Endothelial cell of umbilical vein (primary cell): ENCODE data around the gene PCYOX1L. TPM values are rescaled to one million over a fixed set of nuclear protein-coding genes. Genes with fewer than 3 reads are reported as not detected.
A peak's percentile ranks its signal among the peaks of the same experiment; 100 is the strongest.

ENCODE experiments used
- BruUV-seq: library from RNA; stranded (reverse); fragments of 400-500 nt; replicated peaks from 2 replicates; lab custom pipeline; 2021; lab: Mats Ljungman, UMichigan
- CTCF ChIA-PET: fragments of 300-600, 350-600 bp; sonication (Branson Sonifier 250); formaldehyde crosslinking; loops from one replicate; lab custom pipeline; 2021; ENCODE audit warnings: antibody characterized with exemption, inconsistent platforms; lab: Charles Lee
- POLR2A ChIA-PET: fragments of 300-600, 350-600 bp; sonication (Branson Sonifier 250); formaldehyde crosslinking; loops from one replicate; lab custom pipeline; 2021; ENCODE audit warnings: antibody characterized with exemption, inconsistent platforms; lab: Charles Lee
- DNase-seq: peaks from one replicate; pipeline ENCODE4 v3.0.0-alpha.2; 2011; ENCODE audit warnings: low read depth, low spot score
- FAIRE-seq: peaks from 2 replicates; lab custom pipeline; 2011; peaks lifted over from hg19 to GRCh38; lab: Jason Lieb, UNC
- H2AFZ ChIP-seq: 2 replicates; pipeline ENCODE4 v1.6.0; 2012; ENCODE audit warnings: low read depth, low read length, control low read depth, inconsistent platforms
- H3K27ac ChIP-seq: 2 replicates; pipeline ENCODE4 v1.5.1; 2011; ENCODE audit warnings: low read depth, mild to moderate bottlenecking, control low read depth, low read length, moderate library complexity; ENCODE audit not compliant: insufficient read depth
- H3K27me3 ChIP-seq, 2 experiments: 2 replicates each; pipeline versions ENCODE4 v1.6.0 to v1.6.1; 2011; ENCODE audit warnings: low read length in 2 of 2, mixed read lengths in 1 of 2; ENCODE audit not compliant: control insufficient read depth in 2 of 2, insufficient read depth in 2 of 2
- H3K36me3 ChIP-seq, 2 experiments: 2 replicates in 1 of 2; 3 replicates in 1 of 2; pipeline ENCODE4 v1.5.1; 2011; ENCODE audit warnings: low read length in 2 of 2, mild to moderate bottlenecking in 1 of 2, moderate library complexity in 1 of 2; ENCODE audit not compliant: control insufficient read depth in 2 of 2, insufficient read depth in 2 of 2; ENCODE audit errors: extremely low read depth in 1 of 2
- H3K4me1 ChIP-seq: 3 replicates; pipeline ENCODE4 v1.5.1; 2011; ENCODE audit warnings: mild to moderate bottlenecking, low read length; ENCODE audit not compliant: control insufficient read depth, insufficient read depth; ENCODE audit errors: extremely low read depth
- H3K4me2 ChIP-seq: 2 replicates; pipeline ENCODE4 v1.6.1; 2011; ENCODE audit warnings: low read length, control low read depth, mixed read lengths; ENCODE audit not compliant: insufficient read depth
- H3K4me3 ChIP-seq, 3 experiments: fragments of 200-600 bp in 1 of 3; sonication (generic), shearing (Covaris generic) in 1 of 3; replicated peaks in 1 of 3; 2 replicates each; pipeline ENCODE4 v1.5.1; 2011 to 2016; ENCODE audit warnings: control low read depth in 3 of 3, low read length in 3 of 3, mild to moderate bottlenecking in 2 of 3, inconsistent platforms in 1 of 3, low read depth in 1 of 3, moderate library complexity in 1 of 3; ENCODE audit not compliant: insufficient read depth in 1 of 3
- H3K79me2 ChIP-seq: 2 replicates; pipeline ENCODE4 v1.6.0; 2012; ENCODE audit warnings: low read length, inconsistent platforms; ENCODE audit not compliant: control insufficient read depth, insufficient read depth
- H3K9ac ChIP-seq: replicated peaks from 2 replicates; pipeline ENCODE3; 2011; ENCODE audit warnings: low read length, control low read depth; ENCODE audit not compliant: insufficient read depth; ENCODE audit errors: extremely low read depth
- H3K9me1 ChIP-seq: replicated peaks from 3 replicates; pipeline ENCODE4 v1.6.0; 2011; ENCODE audit warnings: mild to moderate bottlenecking, low read length; ENCODE audit not compliant: control insufficient read depth, insufficient read depth; ENCODE audit errors: extremely low read depth
- H3K9me3 ChIP-seq: replicated peaks from 2 replicates; pipeline ENCODE4 v1.5.1; 2012; ENCODE audit warnings: low read length, inconsistent platforms; ENCODE audit not compliant: control insufficient read depth, insufficient read depth
- H4K20me1 ChIP-seq: replicated peaks from 2 replicates; pipeline ENCODE3; 2011; ENCODE audit warnings: mild to moderate bottlenecking, low read length; ENCODE audit not compliant: control insufficient read depth, insufficient read depth; ENCODE audit errors: extremely low read depth
- CTCF ChIP-seq, 2 donors: IDR thresholded peaks; 1 replicate in 1 of 2; 2 replicates in 1 of 2; pipeline ENCODE4 v1.5.1; 2011; ENCODE audit warnings: low read length in 2 of 2, mild to moderate bottlenecking in 2 of 2, moderate library complexity in 2 of 2, control low read depth in 1 of 2, inconsistent platforms in 1 of 2, low read depth in 1 of 2; ENCODE audit not compliant: insufficient read depth in 1 of 2; ENCODE audit errors: extremely low read depth in 1 of 2
- EZH2 ChIP-seq: IDR thresholded peaks from 2 replicates; pipeline ENCODE4 v1.6.1; 2012; ENCODE audit warnings: borderline replicate concordance, low read depth, mild to moderate bottlenecking, moderate library complexity, low read length, inconsistent platforms; ENCODE audit not compliant: severe bottlenecking
- FOS ChIP-seq: IDR thresholded peaks from 2 replicates; pipeline ENCODE4 v1.6.1; 2011; ENCODE audit warnings: mild to moderate bottlenecking, low read length, moderate library complexity, borderline replicate concordance; ENCODE audit not compliant: insufficient read depth
- GATA2 ChIP-seq: IDR thresholded peaks from 2 replicates; pipeline ENCODE4 v1.7.0; 2011; ENCODE audit warnings: low read depth, mild to moderate bottlenecking, moderate library complexity, mixed read lengths, low read length; ENCODE audit not compliant: insufficient read length, insufficient read depth
- JUN ChIP-seq: IDR thresholded peaks from 2 replicates; pipeline ENCODE4 v1.6.1; 2011; ENCODE audit warnings: borderline replicate concordance, low read depth; ENCODE audit not compliant: insufficient read length, insufficient read depth
- MYC ChIP-seq: IDR thresholded peaks from one replicate; pipeline ENCODE4 v1.6.1; 2011; ENCODE audit warnings: mild to moderate bottlenecking, low read depth, low read length
- POLR2A ChIP-seq: IDR thresholded peaks from 2 replicates; pipeline ENCODE4 v1.6.1; 2012; ENCODE audit warnings: low read depth, mild to moderate bottlenecking, control low read depth, low read length
- POLR2AphosphoS5 ChIP-seq: IDR thresholded peaks from 2 replicates; pipeline ENCODE4 v1.6.1; 2012; ENCODE audit warnings: low read depth, mild to moderate bottlenecking, control low read depth, low read length, moderate library complexity; ENCODE audit not compliant: insufficient read depth
- dilution Hi-C: fragments of 300-500 bp; cut with MboI; formaldehyde crosslinking; loops from one replicate; pipeline ENCODE4 v1.15.0; 2019; ENCODE audit warnings: low sequenced_read_pairs; ENCODE audit not compliant: extremely low pct_ligation_motif_present
- intact Hi-C: fragments of 100-400 bp; cut with micrococcal nuclease; formaldehyde crosslinking; loops from one replicate; pipeline ENCODE4 v1.10.0; 2022
- polyA plus RNA-seq, 4 experiments: library from polyadenylated mRNA; depleted of rRNA in 3 of 4; stranded (reverse) in 3 of 4; unstranded in 1 of 4; fragments of >200 nt; gene quantifications; 2 replicates each; pipeline versions ENCODE4 v1.2.1 to v1.2.3, GENCODE V29; 2011 to 2012; ENCODE audit warnings: missing spikeins in 1 of 4
- total RNA-seq: library from RNA; stranded (reverse); gene quantifications from 2 replicates; pipeline ENCODE4 v1.2.3, GENCODE V29; 2021
- TF ChIP-seq, protein P1 (sequence below): IDR thresholded peaks from 2 replicates; pipeline ENCODE4 v1.6.1; 2011; ENCODE audit not compliant: insufficient read depth, insufficient read length

Gene PCYOX1L
- total and polyA plus RNA-seq, 2 donors (not counting 3 experiments of a cell fraction or from before 2014, with no cell fraction given), result 23.3 to 28.1 TPM

DNA sequence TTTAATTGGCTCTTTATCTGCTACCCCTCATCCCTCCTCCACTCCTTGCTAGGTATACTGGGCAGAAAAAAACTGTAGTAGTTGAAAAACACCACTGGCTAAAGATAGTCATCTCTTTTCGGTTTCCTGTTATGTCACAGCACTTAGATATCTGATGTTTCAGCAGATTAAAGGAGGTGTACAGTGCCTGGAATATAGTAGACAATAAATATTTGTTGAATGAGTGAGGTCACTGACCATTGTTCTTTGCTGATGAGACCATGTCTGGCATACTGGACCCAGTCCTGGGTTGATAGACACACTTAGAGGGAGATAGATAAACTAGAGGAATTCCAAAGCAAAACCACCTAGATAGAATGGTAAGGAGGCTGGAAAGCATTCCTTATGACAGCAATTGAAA is 9.3 kb upstream of the PCYOX1L start:
- no peak for TF ChIP-seq CTCF (IDR thresholded peaks at IDR 0.05; ENCODE audit: extremely low read depth in 1 of 2, insufficient read depth in 1 of 2, low read depth in 1 of 2, low read length in 2 of 2)
- no peak for TF ChIP-seq MYC
- no peak for TF ChIP-seq POLR2A
- peak; percentile 13 for TF ChIP-seq POLR2AphosphoS5
- TF ChIP-seq, protein P1, sequence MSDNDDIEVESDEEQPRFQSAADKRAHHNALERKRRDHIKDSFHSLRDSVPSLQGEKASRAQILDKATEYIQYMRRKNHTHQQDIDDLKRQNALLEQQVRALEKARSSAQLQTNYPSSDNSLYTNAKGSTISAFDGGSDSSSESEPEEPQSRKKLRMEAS, result no peak
- TF ChIP-seq FOS, result no peak
- TF ChIP-seq GATA2, result peak; percentile 83
- no peak for TF ChIP-seq EZH2
- peak; percentile 53 for TF ChIP-seq JUN
- H3K9ac ChIP-seq, result peak overlapping the region; percentile 58
- H4K20me1 ChIP-seq, result no peaks in the 10 kb centered on the region
- no peak for FAIRE-seq
- no TSS peak for BruUV-seq
- H3K4me2 ChIP-seq, result peak overlapping the region; percentile 57
- H3K4me1 ChIP-seq, result peaks cover 39% of the 10 kb centered on the region
- no peaks in the 10 kb centered on the region for H3K9me3 ChIP-seq
- ChIA-PET CTCF (no interaction called here), POLR2A (no interaction called here)
- no peaks in the 10 kb centered on the region for H3K9me1 ChIP-seq
- H3K27ac ChIP-seq, result peak overlapping the region; percentile 88
- DNase-seq, result peak; percentile 50
- dilution Hi-C loops (no loop called here), intact Hi-C loops (loop anchor here (1.0 to 10.0 kb wide), 4 partner anchors 9 to 214 kb away; no protein-coding TSS in a partner anchor)
- H3K27me3 ChIP-seq, result no peaks in the 10 kb centered on the region
- H2AFZ ChIP-seq, result no peak overlapping the region
- H3K36me3 ChIP-seq, result peaks cover 14 to 36% of the 10 kb centered on the region in 2 experiments
- H3K79me2 ChIP-seq, result peaks cover 62% of the 10 kb centered on the region
- no peak overlapping the region for H3K4me3 ChIP-seq
